Measurements from ENCODE around the gene WDPCP. TPM values are rescaled to one million over a fixed set of nuclear protein-coding genes. Genes with fewer than 3 reads are reported as not detected.

The WDPCP gene
- total RNA-seq, 1 donor: 16.3 TPM

DNA sequence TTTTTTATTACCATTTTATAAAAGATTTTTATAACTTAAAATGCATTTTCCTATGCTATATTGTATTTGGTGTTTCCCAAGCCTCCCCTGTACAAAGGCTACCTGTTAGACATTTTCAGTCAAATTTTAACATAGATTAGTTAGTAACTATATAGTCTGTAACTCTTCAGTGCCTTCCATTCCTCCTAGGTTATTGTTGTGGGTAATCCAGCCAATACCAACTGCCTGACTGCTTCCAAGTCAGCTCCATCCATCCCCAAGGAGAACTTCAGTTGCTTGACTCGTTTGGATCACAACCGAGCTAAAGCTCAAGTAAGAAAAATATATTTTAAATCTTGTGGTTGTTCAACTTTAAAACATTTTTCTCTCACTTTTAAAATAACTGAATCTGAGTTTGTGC, 10.7 kb upstream of the WDPCP start:
- Histone ChIP-seq H3K36me3 (ENCODE audit: insufficient read depth, low read length) (peaks cover 64% of the 10 kb centered on the region), H3K4me1 (ENCODE audit: insufficient read depth, low read length) (no peaks in the 10 kb centered on the region), H3K27me3 (ENCODE audit: insufficient read depth, low read length) (no peaks in the 10 kb centered on the region), H3K4me3 (ENCODE audit: insufficient read depth, low read length) (no peak overlapping the region), H2AFZ (ENCODE audit: low read length) (no peak overlapping the region), H3K9me3 (ENCODE audit: low read depth, low read length) (no peaks in the 10 kb centered on the region), H4K20me1 (ENCODE audit: insufficient read depth, low read length) (peaks cover 5% of the 10 kb centered on the region), H3K4me2 (ENCODE audit: insufficient read depth, low read length) (no peak overlapping the region), H3K27ac (ENCODE audit: low read depth, low read length) (no peak overlapping the region), H3K79me2 (ENCODE audit: insufficient read depth, low read length) (peaks cover 28% of the 10 kb centered on the region)
- no peak for DNase-seq (ENCODE audit: insufficient read length, low spot score, missing footprints)
- TF ChIP-seq, protein P1, sequence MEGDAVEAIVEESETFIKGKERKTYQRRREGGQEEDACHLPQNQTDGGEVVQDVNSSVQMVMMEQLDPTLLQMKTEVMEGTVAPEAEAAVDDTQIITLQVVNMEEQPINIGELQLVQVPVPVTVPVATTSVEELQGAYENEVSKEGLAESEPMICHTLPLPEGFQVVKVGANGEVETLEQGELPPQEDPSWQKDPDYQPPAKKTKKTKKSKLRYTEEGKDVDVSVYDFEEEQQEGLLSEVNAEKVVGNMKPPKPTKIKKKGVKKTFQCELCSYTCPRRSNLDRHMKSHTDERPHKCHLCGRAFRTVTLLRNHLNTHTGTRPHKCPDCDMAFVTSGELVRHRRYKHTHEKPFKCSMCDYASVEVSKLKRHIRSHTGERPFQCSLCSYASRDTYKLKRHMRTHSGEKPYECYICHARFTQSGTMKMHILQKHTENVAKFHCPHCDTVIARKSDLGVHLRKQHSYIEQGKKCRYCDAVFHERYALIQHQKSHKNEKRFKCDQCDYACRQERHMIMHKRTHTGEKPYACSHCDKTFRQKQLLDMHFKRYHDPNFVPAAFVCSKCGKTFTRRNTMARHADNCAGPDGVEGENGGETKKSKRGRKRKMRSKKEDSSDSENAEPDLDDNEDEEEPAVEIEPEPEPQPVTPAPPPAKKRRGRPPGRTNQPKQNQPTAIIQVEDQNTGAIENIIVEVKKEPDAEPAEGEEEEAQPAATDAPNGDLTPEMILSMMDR (IDR thresholded peaks at IDR 0.05; ENCODE audit: extremely low read depth, low read depth, low read length): no peak

DNA sequence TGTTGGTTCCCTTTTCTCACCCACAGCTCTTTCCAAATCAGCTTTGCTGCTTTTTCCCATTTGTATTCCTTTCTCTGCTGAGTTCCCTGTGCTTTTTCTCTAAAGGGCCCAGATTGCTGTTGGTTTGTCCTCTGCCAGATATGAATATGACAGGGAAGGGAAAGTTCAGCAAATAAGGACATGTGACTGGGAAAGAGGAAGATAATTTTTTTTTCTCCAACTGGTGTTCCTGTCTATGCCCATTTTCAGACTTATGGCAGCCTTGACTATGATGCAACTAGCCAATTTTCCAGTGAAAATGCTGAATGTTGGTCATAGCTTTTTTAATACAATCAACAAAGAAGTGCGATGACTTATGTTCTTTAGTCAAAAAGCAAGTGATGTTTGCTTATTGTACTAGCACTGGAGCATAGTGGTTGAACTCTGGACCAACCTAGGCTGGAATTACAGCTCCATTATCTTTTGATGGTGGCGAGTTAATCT, 8.2 kb upstream of the WDPCP start:
- H3K36me3 ChIP-seq (ENCODE audit: insufficient read depth, low read length): peaks cover 56% of the 10 kb centered on the region
- peaks cover 51% of the 10 kb centered on the region for H3K79me2 ChIP-seq (ENCODE audit: insufficient read depth, low read length)
- H3K27ac ChIP-seq (ENCODE audit: low read depth, low read length): no peak overlapping the region

DNA sequence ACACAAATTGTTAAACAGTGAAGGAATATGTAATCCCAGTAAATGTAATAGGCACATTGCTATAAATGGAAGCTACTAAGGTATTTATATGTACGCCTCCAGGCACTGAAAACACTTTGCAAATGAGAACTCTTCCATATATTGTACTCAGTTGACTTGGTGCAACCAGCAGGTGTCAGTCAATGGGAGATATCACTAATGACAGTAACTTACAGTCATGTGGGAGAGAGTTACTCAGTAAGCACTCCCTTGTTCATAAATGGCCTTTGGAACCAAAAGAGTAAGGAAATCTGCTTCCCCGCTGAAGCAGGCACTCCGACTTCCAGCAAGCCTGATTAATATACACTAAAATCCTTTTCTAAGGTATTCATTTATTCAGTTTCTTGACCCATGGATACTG, 6.4 kb upstream of the WDPCP start:
- peaks cover 69% of the 10 kb centered on the region for H3K79me2 ChIP-seq (ENCODE audit: insufficient read depth, low read length)
- H3K4me1 ChIP-seq (ENCODE audit: insufficient read depth, low read length): peaks cover 12% of the 10 kb centered on the region
- no peak overlapping the region for H3K4me3 ChIP-seq (ENCODE audit: insufficient read depth, low read length)
- H3K36me3 ChIP-seq (ENCODE audit: insufficient read depth, low read length): peaks cover 43% of the 10 kb centered on the region
- no peak for DNase-seq (ENCODE audit: insufficient read length, low spot score, missing footprints)
- TF ChIP-seq, protein P1 (IDR thresholded peaks at IDR 0.05; ENCODE audit: extremely low read depth, low read depth, low read length): peak; percentile 10
- peaks cover 5% of the 10 kb centered on the region for H4K20me1 ChIP-seq (ENCODE audit: insufficient read depth, low read length)
- no peak overlapping the region for H2AFZ ChIP-seq (ENCODE audit: low read length)
- H3K4me2 ChIP-seq (ENCODE audit: insufficient read depth, low read length): no peak overlapping the region
- no peaks in the 10 kb centered on the region for H3K9me3 ChIP-seq (ENCODE audit: low read depth, low read length)
- no peaks in the 10 kb centered on the region for H3K27me3 ChIP-seq (ENCODE audit: insufficient read depth, low read length)
- no peak overlapping the region for H3K27ac ChIP-seq (ENCODE audit: low read depth, low read length)

More for the DNA sequence above, 8.2 kb upstream of the WDPCP start:
- H4K20me1 ChIP-seq (ENCODE audit: insufficient read depth, low read length): peaks cover 5% of the 10 kb centered on the region
- no peak overlapping the region for H3K4me2 ChIP-seq (ENCODE audit: insufficient read depth, low read length)
- no peaks in the 10 kb centered on the region for H3K4me1 ChIP-seq (ENCODE audit: insufficient read depth, low read length)
- no peak for DNase-seq (ENCODE audit: insufficient read length, low spot score, missing footprints)
- H3K9me3 ChIP-seq (ENCODE audit: low read depth, low read length): no peaks in the 10 kb centered on the region
- no peak overlapping the region for H2AFZ ChIP-seq (ENCODE audit: low read length)
- H3K27me3 ChIP-seq (ENCODE audit: insufficient read depth, low read length): no peaks in the 10 kb centered on the region
- H3K4me3 ChIP-seq (ENCODE audit: insufficient read depth, low read length): no peak overlapping the region
- TF ChIP-seq, protein P1 (IDR thresholded peaks at IDR 0.05; ENCODE audit: extremely low read depth, low read depth, low read length): no peak

DNA sequence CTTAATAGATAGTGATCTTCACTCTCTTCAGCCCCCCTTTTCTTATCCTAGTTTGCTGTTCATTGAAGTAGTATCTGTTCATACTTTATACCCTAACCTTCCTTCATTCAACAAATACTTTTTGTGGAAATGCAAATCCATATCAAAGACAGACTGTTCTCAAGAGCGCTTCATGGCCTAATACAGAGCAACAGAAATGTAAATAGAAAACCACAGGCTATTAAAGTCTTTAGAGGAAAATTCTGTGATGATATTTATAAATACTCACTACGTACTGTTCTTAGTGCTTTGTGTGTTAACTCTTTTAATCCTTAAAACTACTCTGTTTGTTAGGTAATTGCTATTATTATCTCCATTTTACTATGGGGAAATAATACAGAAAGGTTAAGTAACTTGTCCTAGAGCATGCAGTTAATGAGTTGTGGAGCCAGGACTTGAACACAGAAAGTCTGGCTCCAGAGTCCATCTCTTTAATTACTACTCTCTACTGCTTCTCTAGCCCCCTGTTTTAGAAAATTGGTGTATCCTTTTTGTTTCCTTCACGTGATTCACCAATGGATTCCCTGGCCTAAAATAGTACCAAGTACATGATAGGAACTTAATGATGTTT, 3.4 kb upstream of the WDPCP start:
- DNase-seq (ENCODE audit: insufficient read length, low spot score, missing footprints): no peak
- H3K4me2 ChIP-seq (ENCODE audit: insufficient read depth, low read length): no peak overlapping the region
- no peak overlapping the region for H3K4me3 ChIP-seq (ENCODE audit: insufficient read depth, low read length)
- no peaks in the 10 kb centered on the region for H3K9me3 ChIP-seq (ENCODE audit: low read depth, low read length)
- H3K79me2 ChIP-seq (ENCODE audit: insufficient read depth, low read length): peaks cover 89% of the 10 kb centered on the region
- peaks cover 5% of the 10 kb centered on the region for H4K20me1 ChIP-seq (ENCODE audit: insufficient read depth, low read length)
- TF ChIP-seq, protein P1 (IDR thresholded peaks at IDR 0.05; ENCODE audit: extremely low read depth, low read depth, low read length): no peak
- H3K36me3 ChIP-seq (ENCODE audit: insufficient read depth, low read length): peaks cover 33% of the 10 kb centered on the region
- no peak overlapping the region for H3K27ac ChIP-seq (ENCODE audit: low read depth, low read length)
- H3K4me1 ChIP-seq (ENCODE audit: insufficient read depth, low read length): peaks cover 20% of the 10 kb centered on the region
- H2AFZ ChIP-seq (ENCODE audit: low read length): no peak overlapping the region
- H3K27me3 ChIP-seq (ENCODE audit: insufficient read depth, low read length): no peaks in the 10 kb centered on the region
